ENCODE measurements around the gene YIPF6.
A peak's percentile ranks its signal among the peaks of the same experiment; 100 is the strongest.
"Not testable (repeated sequence)": the region's sequence is repeated elsewhere in the genome, so short reads cannot be mapped to it uniquely, and the experiment has no call there.

Gene YIPF6

GRCh38 chrX:68498508-68499379, at the start of gene YIPF6:
TSS of gene YIPF6 (plus strand) at chrX:68499051. CDS start at chrX:68499067, 16 bp downstream.
- DNase-seq (ENCODE audit: low spot score): peak; percentile 77

- DNase-seq (ENCODE audit: low spot score): no peak
Observed at GRCh38 chrX:68451720-68452119, 47.1 kb upstream of the YIPF6 start.

- no peak for DNase-seq (ENCODE audit: low spot score)
Observed at GRCh38 chrX:68454476-68455150, 44.2 kb upstream of the YIPF6 start.

GRCh38 chrX:68455151-68455510, 43.7 kb upstream of the YIPF6 start:
- DNase-seq (ENCODE audit: low spot score): no peak

GRCh38 chrX:68461093-68461492, 37.8 kb upstream of the YIPF6 start:
- no peak for DNase-seq (ENCODE audit: low spot score)

- DNase-seq (ENCODE audit: low spot score): no peak
Observed at GRCh38 chrX:68461576-68461975, 37.3 kb upstream of the YIPF6 start.

- peak; percentile 41 for DNase-seq (ENCODE audit: low spot score)
Observed at GRCh38 chrX:68462197-68462596, 36.7 kb upstream of the YIPF6 start.

GRCh38 chrX:68462653-68463052, 36.2 kb upstream of the YIPF6 start:
- peak; percentile 39 for DNase-seq (ENCODE audit: low spot score)

GRCh38 chrX:68463880-68464279, 35.0 kb upstream of the YIPF6 start:
- DNase-seq (ENCODE audit: low spot score): no peak

GRCh38 chrX:68464796-68465195, 34.1 kb upstream of the YIPF6 start:
- no peak for DNase-seq (ENCODE audit: low spot score)

GRCh38 chrX:68480969-68481368, 17.9 kb upstream of the YIPF6 start:
- no peak for DNase-seq (ENCODE audit: low spot score)

GRCh38 chrX:68486198-68486597, 12.7 kb upstream of the YIPF6 start:
- not testable (repeated sequence) for DNase-seq (ENCODE audit: low spot score)

GRCh38 chrX:68487254-68487653, 11.6 kb upstream of the YIPF6 start:
- DNase-seq (ENCODE audit: low spot score): no peak

- DNase-seq (ENCODE audit: low spot score): no peak
Observed at GRCh38 chrX:68487924-68488323, 10.9 kb upstream of the YIPF6 start.

GRCh38 chrX:68488657-68489056, 10.2 kb upstream of the YIPF6 start:
- DNase-seq (ENCODE audit: low spot score): no peak

GRCh38 chrX:68490644-68491043, 8.2 kb upstream of the YIPF6 start:
- peak; percentile 36 for DNase-seq (ENCODE audit: low spot score)

- DNase-seq (ENCODE audit: low spot score): no peak
Observed at GRCh38 chrX:68492583-68492982, 6.3 kb upstream of the YIPF6 start.

GRCh38 chrX:68493776-68494175, 5.1 kb upstream of the YIPF6 start:
- not testable (repeated sequence) for DNase-seq (ENCODE audit: low spot score)

- DNase-seq (ENCODE audit: low spot score): no peak
Observed at GRCh38 chrX:68498044-68498507, 775 bp upstream of the YIPF6 start.

- no peak for DNase-seq (ENCODE audit: low spot score)
Observed at GRCh38 chrX:68499543-68500504, 973 bp downstream of the YIPF6 start.

- DNase-seq (ENCODE audit: low spot score): peak; percentile 61
Observed at GRCh38 chrX:68503836-68504636, 5.2 kb downstream of the YIPF6 start.
